GM12872 (cell line): ENCODE results near the gene MRTFA.

Experiments
- CTCF ChIP-seq: IDR thresholded peaks from 3 replicates; pipeline ENCODE4 v1.5.1; 2011; ENCODE audit warnings: low read depth, mild to moderate bottlenecking, low read length, moderate library complexity; ENCODE audit not compliant: insufficient read depth

Gene MRTFA

GRCh38 chr22:40618400-40618799, 18.1 kb downstream of the MRTFA start:
- no peak for TF ChIP-seq CTCF

- no peak for TF ChIP-seq CTCF
Measured at GRCh38 chr22:40616578-40616977, 19.9 kb downstream of the MRTFA start.

- TF ChIP-seq CTCF, result no peak
Measured at GRCh38 chr22:40613067-40613466, 23.5 kb downstream of the MRTFA start.

GRCh38 chr22:40612291-40612751, 24.2 kb downstream of the MRTFA start:
- TF ChIP-seq CTCF, result no peak

- no peak for TF ChIP-seq CTCF
Measured at GRCh38 chr22:40611606-40612005, 24.9 kb downstream of the MRTFA start.

GRCh38 chr22:40610329-40610850, 26.1 kb downstream of the MRTFA start:
- no peak for TF ChIP-seq CTCF

GRCh38 chr22:40609216-40609615, 27.3 kb downstream of the MRTFA start:
- TF ChIP-seq CTCF, result no peak
